K562 (cell line): Measurements from ENCODE around the gene LPAR5. TPM values are rescaled to one million over a fixed set of nuclear protein-coding genes. Genes with fewer than 3 reads are reported as not detected.

Source experiments
- ARID1B ChIP-seq: fragments of 450-650 bp; IDR thresholded peaks from 2 replicates; pipeline ENCODE4 v1.6.1; 2016; ENCODE audit warnings: antibody characterized with exemption, mild to moderate bottlenecking, inconsistent platforms
- ATF1 ChIP-seq, 2 experiments: fragments of 450-650 bp in 1 of 2; IDR thresholded peaks; 2 replicates each; pipeline ENCODE4 v1.6.1; 2016; ENCODE audit warnings: missing compliant biosample characterization in 1 of 2, missing genetic modification characterization in 1 of 2
- JUND ChIP-seq, 2 experiments: IDR thresholded peaks; 2 replicates in 1 of 2; 3 replicates in 1 of 2; pipeline ENCODE4 v1.6.1; 2011; ENCODE audit warnings: borderline replicate concordance in 2 of 2, low read depth in 2 of 2, low read length in 2 of 2, improper control_type of control experiment in 1 of 2, missing biosample characterization in 1 of 2, missing genetic modification characterization in 1 of 2, missing genetic modification reagents in 1 of 2
- KAT8 ChIP-seq: fragments of 450-650 bp; IDR thresholded peaks from 2 replicates; pipeline ENCODE4 v1.6.1; 2016; ENCODE audit warnings: low read depth, mild to moderate bottlenecking
- KDM1A ChIP-seq, 2 experiments: fragments of 450-650 bp; IDR thresholded peaks; 2 replicates each; pipeline ENCODE4 v1.6.1; 2016; ENCODE audit warnings: mild to moderate bottlenecking in 2 of 2
- KLF16 ChIP-seq: IDR thresholded peaks from 2 replicates; pipeline ENCODE4 v1.6.1; 2016; ENCODE audit warnings: antibody characterized with exemption
- MAZ ChIP-seq, 2 experiments: fragments of 450-650 bp in 1 of 2; sonication (generic) in 1 of 2; formaldehyde crosslinking; IDR thresholded peaks in 1 of 2; conservative IDR thresholded peaks in 1 of 2; 2 replicates each; pipeline versions ENCODE4 v1.4.0 to v1.5.0; 2020; ENCODE audit warnings: mild to moderate bottlenecking in 1 of 2, missing genetic modification reagents in 1 of 2
- NFRKB ChIP-seq: fragments of 450-650 bp; IDR thresholded peaks from 2 replicates; pipeline ENCODE4 v1.6.1; 2016; ENCODE audit warnings: low read depth
- POLR2B ChIP-seq: fragments of 450-650 bp; IDR thresholded peaks from 2 replicates; pipeline ENCODE4 v1.6.1; 2018; ENCODE audit warnings: low read depth; ENCODE audit not compliant: partially characterized antibody
- RAD21 ChIP-seq, 2 experiments: fragments of 250-450 bp in 1 of 2; fragments of 450-650 bp in 1 of 2; sonication (Bioruptor Pico) in 1 of 2; formaldehyde crosslinking in 1 of 2; IDR thresholded peaks in 1 of 2; conservative IDR thresholded peaks in 1 of 2; 2 replicates each; pipeline versions ENCODE4 v1.4.0 to v1.8.0; 2020 to 2022; ENCODE audit warnings: mild to moderate bottlenecking in 2 of 2, moderate library complexity in 1 of 2
- RCOR1 ChIP-seq, 2 experiments: IDR thresholded peaks; 2 replicates each; pipeline ENCODE4 v1.6.1; 2012; ENCODE audit warnings: low read depth in 2 of 2, low read length in 2 of 2, borderline replicate concordance in 1 of 2, improper control_type of control experiment in 1 of 2
- SLC30A9 ChIP-seq: fragments of 250-450 bp; sonication (Bioruptor Pico); IDR thresholded peaks from 2 replicates; pipeline ENCODE4 v1.8.0; 2022; ENCODE audit warnings: mild to moderate bottlenecking, moderate library complexity
- SMARCE1 ChIP-seq: fragments of 450-650 bp; IDR thresholded peaks from 2 replicates; pipeline ENCODE4 v1.7.1; 2016; ENCODE audit warnings: mild to moderate bottlenecking
- SMC3 ChIP-seq: conservative IDR thresholded peaks from 2 replicates; pipeline ENCODE4 v1.6.1; 2011; ENCODE audit warnings: low read depth, low read length, improper control_type of control experiment; ENCODE audit not compliant: insufficient read depth
- TAF1 ChIP-seq: IDR thresholded peaks from 2 replicates; pipeline ENCODE4 v1.6.1; 2011; ENCODE audit warnings: mild to moderate bottlenecking, low read length, moderate library complexity; ENCODE audit not compliant: insufficient read depth, control insufficient read depth, severe bottlenecking; ENCODE audit errors: extremely low read depth
- XRCC5 ChIP-seq: fragments of 200-400 bp; formaldehyde crosslinking; IDR thresholded peaks from 2 replicates; pipeline ENCODE4 v1.6.1; 2017; ENCODE audit warnings: low read depth, mild to moderate bottlenecking, low read length
- ZFX ChIP-seq: sonication (generic); formaldehyde crosslinking; IDR thresholded peaks from 2 replicates; pipeline ENCODE4 v1.8.0; 2022; ENCODE audit warnings: mild to moderate bottlenecking, missing genetic modification reagents, moderate library complexity
- ZNF24 ChIP-seq: fragments of 450-650 bp; IDR thresholded peaks from 2 replicates; pipeline ENCODE4 v1.6.1; 2016
- ZNF589 ChIP-seq: fragments of 200-800 bp; sonication (Bioruptor generic); IDR thresholded peaks from 2 replicates; pipeline ENCODE4 v1.6.1; 2016; ENCODE audit warnings: low read depth, missing genetic modification characterization, missing compliant biosample characterization
- ZNF766 ChIP-seq: fragments of 200-800 bp; sonication (Bioruptor generic); conservative IDR thresholded peaks from 2 replicates; pipeline ENCODE4 v1.6.1; 2016; ENCODE audit warnings: missing genetic modification characterization, missing compliant biosample characterization
- polyA plus RNA-seq, 8 experiments: library from polyadenylated mRNA; depleted of rRNA in 4 of 8; stranded (reverse) in 5 of 8; unstranded in 3 of 8; fragments of >200 nt; fragmentation: Nextera tagmentation in 2 of 8; fragmentation: Illumina TruSeq in 1 of 8; extraction: Ambion mirVana in 2 of 8; extraction: Trizol in 1 of 8; gene quantifications; 2 replicates each; pipeline versions ENCODE4 v1.2.1 to v1.2.3, GENCODE V29; 2011 to 2014; ENCODE audit warnings: inconsistent platforms in 1 of 8, missing spikeins in 1 of 8
- total RNA-seq, 7 experiments: library from RNA; depleted of rRNA in 6 of 7; stranded (reverse); fragments of >200 nt in 6 of 7; fragmentation: Illumina TruSeq in 2 of 7; extraction: Trizol in 2 of 7; gene quantifications; 2 replicates each; pipeline versions ENCODE4 v1.2.1 to v1.2.3, GENCODE V29; 2011 to 2021; ENCODE audit warnings: low replicate concordance in 1 of 7
- TF ChIP-seq, protein P1 (sequence below): fragments of 200-800 bp; sonication (Bioruptor generic); IDR thresholded peaks from 2 replicates; pipeline ENCODE4 v1.6.1; 2017; ENCODE audit warnings: missing genetic modification characterization, missing compliant biosample characterization
- TF ChIP-seq, protein P2 (sequence below): sonication (generic); formaldehyde crosslinking; IDR thresholded peaks from 2 replicates; pipeline ENCODE4 v1.8.0; 2022; ENCODE audit warnings: mild to moderate bottlenecking, missing genetic modification reagents

Gene LPAR5
- total and polyA plus RNA-seq, 9 of the 15 experiments (the other 6 are each of a cell fraction or from before 2014, with no cell fraction given) = 1.3 to 11.7 (median 3.6) TPM

DNA sequence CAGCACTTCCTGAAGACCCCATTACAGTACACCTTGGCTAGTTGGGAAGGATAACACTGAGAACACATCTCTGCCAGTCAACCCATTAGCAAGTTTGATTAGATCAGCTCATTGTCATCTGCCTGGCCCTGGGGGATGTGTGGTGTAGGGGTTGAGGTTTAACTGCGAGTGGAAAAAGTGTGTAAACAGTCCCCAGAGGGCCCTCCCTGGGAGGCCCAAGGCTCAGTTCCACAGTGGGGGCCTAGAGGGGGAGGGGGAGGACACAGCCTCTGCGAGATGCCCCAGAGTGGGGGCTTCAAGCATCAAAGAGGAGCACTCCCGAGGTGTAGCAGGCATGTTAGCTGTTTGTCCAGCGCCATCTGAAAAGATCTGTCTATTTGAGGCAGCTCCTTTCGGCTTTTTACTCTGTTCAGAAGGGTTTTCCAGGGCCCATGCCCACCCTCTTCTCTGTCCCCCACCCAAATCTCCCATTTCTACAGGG lies 344 bp downstream of the LPAR5 start (continued):
- peak; percentile 31; the same call in 1 of the 2 replicates for TF ChIP-seq SMARCE1
- no peak for TF ChIP-seq SLC30A9
- TF ChIP-seq XRCC5 = no peak
- peak; percentile 24; the same call in 1 of the 2 replicates for TF ChIP-seq ARID1B
- TF ChIP-seq ZNF766 (CRISPR knock-in tag) = 0 out of 2 replicates have a peak, but pooled peaks have one; percentile 30
- TF ChIP-seq ATF1 (CRISPR knock-in tag; IDR thresholded peaks at IDR 0.05) = no peak
- TF ChIP-seq ATF1 (tag; IDR thresholded peaks at IDR 0.05) = no peak
- TF ChIP-seq KLF16 = no peak
- TF ChIP-seq, protein P1, sequence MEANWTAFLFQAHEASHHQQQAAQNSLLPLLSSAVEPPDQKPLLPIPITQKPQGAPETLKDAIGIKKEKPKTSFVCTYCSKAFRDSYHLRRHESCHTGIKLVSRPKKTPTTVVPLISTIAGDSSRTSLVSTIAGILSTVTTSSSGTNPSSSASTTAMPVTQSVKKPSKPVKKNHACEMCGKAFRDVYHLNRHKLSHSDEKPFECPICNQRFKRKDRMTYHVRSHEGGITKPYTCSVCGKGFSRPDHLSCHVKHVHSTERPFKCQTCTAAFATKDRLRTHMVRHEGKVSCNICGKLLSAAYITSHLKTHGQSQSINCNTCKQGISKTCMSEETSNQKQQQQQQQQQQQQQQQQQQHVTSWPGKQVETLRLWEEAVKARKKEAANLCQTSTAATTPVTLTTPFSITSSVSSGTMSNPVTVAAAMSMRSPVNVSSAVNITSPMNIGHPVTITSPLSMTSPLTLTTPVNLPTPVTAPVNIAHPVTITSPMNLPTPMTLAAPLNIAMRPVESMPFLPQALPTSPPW (CRISPR knock-in tag) = peak; percentile 62
- peak; percentile 50; the same call in 1 of the 2 replicates for TF ChIP-seq ZFX (CRISPR knock-in tag)
- no peak for TF ChIP-seq TAF1
- TF ChIP-seq, protein P2, sequence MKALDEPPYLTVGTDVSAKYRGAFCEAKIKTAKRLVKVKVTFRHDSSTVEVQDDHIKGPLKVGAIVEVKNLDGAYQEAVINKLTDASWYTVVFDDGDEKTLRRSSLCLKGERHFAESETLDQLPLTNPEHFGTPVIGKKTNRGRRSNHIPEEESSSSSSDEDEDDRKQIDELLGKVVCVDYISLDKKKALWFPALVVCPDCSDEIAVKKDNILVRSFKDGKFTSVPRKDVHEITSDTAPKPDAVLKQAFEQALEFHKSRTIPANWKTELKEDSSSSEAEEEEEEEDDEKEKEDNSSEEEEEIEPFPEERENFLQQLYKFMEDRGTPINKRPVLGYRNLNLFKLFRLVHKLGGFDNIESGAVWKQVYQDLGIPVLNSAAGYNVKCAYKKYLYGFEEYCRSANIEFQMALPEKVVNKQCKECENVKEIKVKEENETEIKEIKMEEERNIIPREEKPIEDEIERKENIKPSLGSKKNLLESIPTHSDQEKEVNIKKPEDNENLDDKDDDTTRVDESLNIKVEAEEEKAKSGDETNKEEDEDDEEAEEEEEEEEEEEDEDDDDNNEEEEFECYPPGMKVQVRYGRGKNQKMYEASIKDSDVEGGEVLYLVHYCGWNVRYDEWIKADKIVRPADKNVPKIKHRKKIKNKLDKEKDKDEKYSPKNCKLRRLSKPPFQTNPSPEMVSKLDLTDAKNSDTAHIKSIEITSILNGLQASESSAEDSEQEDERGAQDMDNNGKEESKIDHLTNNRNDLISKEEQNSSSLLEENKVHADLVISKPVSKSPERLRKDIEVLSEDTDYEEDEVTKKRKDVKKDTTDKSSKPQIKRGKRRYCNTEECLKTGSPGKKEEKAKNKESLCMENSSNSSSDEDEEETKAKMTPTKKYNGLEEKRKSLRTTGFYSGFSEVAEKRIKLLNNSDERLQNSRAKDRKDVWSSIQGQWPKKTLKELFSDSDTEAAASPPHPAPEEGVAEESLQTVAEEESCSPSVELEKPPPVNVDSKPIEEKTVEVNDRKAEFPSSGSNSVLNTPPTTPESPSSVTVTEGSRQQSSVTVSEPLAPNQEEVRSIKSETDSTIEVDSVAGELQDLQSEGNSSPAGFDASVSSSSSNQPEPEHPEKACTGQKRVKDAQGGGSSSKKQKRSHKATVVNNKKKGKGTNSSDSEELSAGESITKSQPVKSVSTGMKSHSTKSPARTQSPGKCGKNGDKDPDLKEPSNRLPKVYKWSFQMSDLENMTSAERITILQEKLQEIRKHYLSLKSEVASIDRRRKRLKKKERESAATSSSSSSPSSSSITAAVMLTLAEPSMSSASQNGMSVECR = no peak
- TF ChIP-seq SMC3 = no peak
- peak in 1 of 2 experiments; percentile 69; a peak in 2 of 4 replicates for TF ChIP-seq KDM1A (IDR thresholded peaks at IDR 0.05)
- peak in 1 of 2 experiments; percentile 28; a peak in 1 of 4 replicates for TF ChIP-seq MAZ (CRISPR knock-in tag; conservative IDR thresholded peaks at IDR 0.05 in 1 of 2, IDR thresholded peaks at IDR 0.05 in 1 of 2)
- TF ChIP-seq ZNF24 = no peak
- peak in 1 of 2 experiments; percentile 23; a peak in 1 of 4 replicates for TF ChIP-seq RCOR1 (IDR thresholded peaks at IDR 0.05; ENCODE audit: borderline replicate concordance in 1 of 2, low read depth in 2 of 2, low read length in 2 of 2)
- TF ChIP-seq ZNF589 = peak; percentile 61; the same call in 1 of the 2 replicates
- peak; percentile 44 for TF ChIP-seq JUND (IDR thresholded peaks at IDR 0.05; ENCODE audit: borderline replicate concordance, low read depth, low read length)
- TF ChIP-seq JUND (tag; IDR thresholded peaks at IDR 0.05; ENCODE audit: borderline replicate concordance, low read depth, low read length) = no peak
- TF ChIP-seq POLR2B = no peak
- no peak for TF ChIP-seq KAT8
- TF ChIP-seq NFRKB = 0 out of 2 replicates have a peak, but pooled peaks have one; percentile 11
- TF ChIP-seq RAD21 (CRISPR knock-in tag; conservative IDR thresholded peaks at IDR 0.05 in 1 of 2, IDR thresholded peaks at IDR 0.05 in 1 of 2) = no peak
